ENCODE measurements around the gene PACRG.

Gene PACRG

DNA sequence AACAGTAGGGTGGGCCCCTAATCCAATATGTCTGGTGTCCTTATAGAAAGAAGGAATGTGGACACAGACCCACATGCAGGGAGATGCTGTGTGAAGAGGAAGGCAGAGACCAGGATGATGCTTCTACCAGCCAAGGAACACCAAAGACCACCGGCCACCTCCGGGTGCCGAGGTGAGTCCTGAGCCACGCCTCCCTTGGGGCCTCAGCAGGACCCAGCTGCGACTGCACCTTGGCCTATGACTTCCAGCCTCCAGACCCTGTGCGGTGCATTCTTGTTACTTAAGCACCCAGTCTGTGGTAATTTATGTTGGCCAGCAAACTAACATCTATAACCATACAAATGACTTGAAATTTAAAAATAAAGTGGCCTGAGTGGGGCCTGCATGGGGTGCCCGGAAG is 607.3 kb downstream of the PACRG start:
- intact Hi-C loops (cut with DNase I; ENCODE audit: low total_unique reads) = loop anchor here (5.0 kb wide), 1 partner anchor 67 kb away; no protein-coding TSS in a partner anchor
- DNase-seq = no peak
- H3K4me1 ChIP-seq = peaks cover 0 to 45% (median 15%) of the 10 kb centered on the region in 4 donors
- no peaks in the 10 kb centered on the region for H3K36me3 ChIP-seq
- H3K9me3 ChIP-seq = no peaks in the 10 kb centered on the region
- TF ChIP-seq, protein P1, sequence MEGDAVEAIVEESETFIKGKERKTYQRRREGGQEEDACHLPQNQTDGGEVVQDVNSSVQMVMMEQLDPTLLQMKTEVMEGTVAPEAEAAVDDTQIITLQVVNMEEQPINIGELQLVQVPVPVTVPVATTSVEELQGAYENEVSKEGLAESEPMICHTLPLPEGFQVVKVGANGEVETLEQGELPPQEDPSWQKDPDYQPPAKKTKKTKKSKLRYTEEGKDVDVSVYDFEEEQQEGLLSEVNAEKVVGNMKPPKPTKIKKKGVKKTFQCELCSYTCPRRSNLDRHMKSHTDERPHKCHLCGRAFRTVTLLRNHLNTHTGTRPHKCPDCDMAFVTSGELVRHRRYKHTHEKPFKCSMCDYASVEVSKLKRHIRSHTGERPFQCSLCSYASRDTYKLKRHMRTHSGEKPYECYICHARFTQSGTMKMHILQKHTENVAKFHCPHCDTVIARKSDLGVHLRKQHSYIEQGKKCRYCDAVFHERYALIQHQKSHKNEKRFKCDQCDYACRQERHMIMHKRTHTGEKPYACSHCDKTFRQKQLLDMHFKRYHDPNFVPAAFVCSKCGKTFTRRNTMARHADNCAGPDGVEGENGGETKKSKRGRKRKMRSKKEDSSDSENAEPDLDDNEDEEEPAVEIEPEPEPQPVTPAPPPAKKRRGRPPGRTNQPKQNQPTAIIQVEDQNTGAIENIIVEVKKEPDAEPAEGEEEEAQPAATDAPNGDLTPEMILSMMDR (IDR thresholded peaks at IDR 0.05) = no peak
- H3K4me3 ChIP-seq = no peak overlapping the region
- H3K27me3 ChIP-seq = no peaks in the 10 kb centered on the region
- H3K27ac ChIP-seq = peak overlapping the region; percentile 58 to 71

DNA sequence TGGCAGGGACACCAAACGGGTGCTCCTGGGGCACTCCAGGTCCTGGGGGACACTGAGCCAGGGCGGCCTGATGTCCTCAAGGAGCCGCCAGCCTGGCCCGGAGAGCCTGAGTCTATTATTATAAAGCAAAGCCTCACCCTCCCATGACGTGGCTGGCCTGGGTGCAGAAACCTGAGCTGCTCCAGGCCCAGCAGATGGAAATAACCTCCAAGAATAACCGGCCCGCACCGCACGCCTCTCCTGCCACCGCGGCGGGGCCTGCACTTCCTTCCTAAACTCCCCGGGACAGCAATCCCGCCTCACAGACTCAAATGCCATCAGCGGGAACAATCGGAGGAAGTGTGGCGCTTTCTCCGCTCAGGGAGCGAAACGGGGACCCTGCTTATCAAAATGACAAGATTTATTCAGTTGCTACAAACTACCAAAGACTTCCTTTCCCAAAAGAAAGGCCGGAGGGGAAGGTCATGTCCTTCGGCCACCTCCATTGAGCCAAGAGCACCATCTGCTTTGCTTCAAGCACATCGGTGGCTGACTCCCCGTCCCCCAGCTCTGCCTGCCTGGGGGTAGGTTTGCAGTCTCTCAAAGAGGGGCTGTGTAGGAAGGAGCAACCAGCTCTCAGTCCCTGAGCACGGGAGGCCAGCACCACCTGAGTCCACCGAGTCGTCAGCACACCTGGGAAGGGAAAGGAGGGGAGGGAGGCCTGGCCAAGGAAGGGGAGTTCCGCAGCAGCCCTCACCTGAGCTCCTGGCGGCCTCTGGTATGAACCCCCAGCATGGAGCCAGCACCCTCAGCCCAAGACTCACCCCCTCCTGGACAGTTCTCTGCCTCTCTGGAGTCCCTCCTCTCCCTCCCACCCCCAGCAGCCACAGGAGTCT is 608.1 kb downstream of the PACRG start:
- H3K9me3 ChIP-seq = no peaks in the 10 kb centered on the region
- peaks cover 0 to 45% (median 15%) of the 10 kb centered on the region in 4 donors for H3K4me1 ChIP-seq
- no peaks in the 10 kb centered on the region for H3K27me3 ChIP-seq
- intact Hi-C loops (cut with DNase I; ENCODE audit: low total_unique reads) = loop anchor here (5.0 kb wide), 1 partner anchor 66 kb away; no protein-coding TSS in a partner anchor
- DNase-seq = peak; percentile 68 to 85
- no peaks in the 10 kb centered on the region for H3K36me3 ChIP-seq
- TF ChIP-seq, protein P1 (IDR thresholded peaks at IDR 0.05) = no peak
- H3K4me3 ChIP-seq = peak overlapping the region; percentile 8 to 32
- peak overlapping the region; percentile 58 to 71 for H3K27ac ChIP-seq

DNA sequence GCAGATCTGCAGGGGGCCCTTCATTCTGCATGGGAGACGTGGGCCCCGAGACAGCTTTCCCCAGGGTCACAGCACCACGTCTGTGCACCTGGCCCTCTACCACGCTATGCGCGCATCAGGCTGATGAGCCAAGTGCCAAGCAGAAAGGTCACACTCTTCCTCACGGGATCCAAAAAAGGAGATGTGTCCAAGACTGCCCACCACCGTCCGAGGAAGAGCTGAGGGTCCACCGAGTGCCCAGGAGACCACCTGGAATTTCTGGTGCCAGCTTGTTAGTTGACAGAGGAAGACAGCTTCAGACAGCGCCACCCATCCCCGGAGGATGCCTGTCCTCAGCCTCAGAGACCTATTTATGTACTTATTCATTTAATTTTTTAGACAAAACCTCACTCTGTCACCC is 609.2 kb downstream of the PACRG start:
- intact Hi-C loops (cut with DNase I; ENCODE audit: low total_unique reads) = loop anchor here (5.0 kb wide), 1 partner anchor 65 kb away; no protein-coding TSS in a partner anchor
- H3K9me3 ChIP-seq = no peaks in the 10 kb centered on the region
- no peak overlapping the region for H3K27ac ChIP-seq
- peak in 1 of 2 donors; percentile 60 for DNase-seq
- no peaks in the 10 kb centered on the region for H3K36me3 ChIP-seq
- H3K4me3 ChIP-seq = no peak overlapping the region
- TF ChIP-seq, protein P1 (IDR thresholded peaks at IDR 0.05) = no peak
- H3K27me3 ChIP-seq = no peaks in the 10 kb centered on the region
- H3K4me1 ChIP-seq = peaks cover 0 to 45% (median 15%) of the 10 kb centered on the region in 4 donors

DNA sequence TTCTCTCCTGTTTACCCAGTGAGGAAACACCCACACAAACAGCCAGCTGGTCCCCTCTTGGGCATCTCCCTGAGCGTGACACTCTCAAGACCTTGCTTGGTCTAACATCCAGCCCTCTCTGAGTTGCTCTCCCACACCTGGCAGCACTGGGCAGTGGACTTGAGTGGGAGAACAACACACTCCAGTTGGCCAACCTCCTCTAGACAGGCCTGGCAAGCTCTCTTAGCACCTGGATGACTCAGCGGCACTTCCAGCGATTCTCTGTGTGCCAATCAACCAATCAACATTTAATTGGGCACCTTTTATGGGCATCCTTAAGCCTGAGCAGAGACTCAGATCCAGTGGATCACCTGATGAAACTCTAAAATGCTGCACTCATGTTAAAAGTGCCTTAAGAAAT is 610.2 kb downstream of the PACRG start:
- TF ChIP-seq, protein P1 (IDR thresholded peaks at IDR 0.05) = no peak
- Histone ChIP-seq H3K36me3 (no peaks in the 10 kb centered on the region), H3K4me1 (peaks cover 0 to 45% (median 15%) of the 10 kb centered on the region in 4 donors), H3K27me3 (no peaks in the 10 kb centered on the region), H3K9me3 (no peaks in the 10 kb centered on the region), H3K4me3 (no peak overlapping the region), H3K27ac (no peak overlapping the region)
- peak in 1 of 2 donors; percentile 60 for DNase-seq
- intact Hi-C loops (cut with DNase I; ENCODE audit: low total_unique reads) = loop anchor here (5.0 kb wide), 1 partner anchor 64 kb away; no protein-coding TSS in a partner anchor

DNA sequence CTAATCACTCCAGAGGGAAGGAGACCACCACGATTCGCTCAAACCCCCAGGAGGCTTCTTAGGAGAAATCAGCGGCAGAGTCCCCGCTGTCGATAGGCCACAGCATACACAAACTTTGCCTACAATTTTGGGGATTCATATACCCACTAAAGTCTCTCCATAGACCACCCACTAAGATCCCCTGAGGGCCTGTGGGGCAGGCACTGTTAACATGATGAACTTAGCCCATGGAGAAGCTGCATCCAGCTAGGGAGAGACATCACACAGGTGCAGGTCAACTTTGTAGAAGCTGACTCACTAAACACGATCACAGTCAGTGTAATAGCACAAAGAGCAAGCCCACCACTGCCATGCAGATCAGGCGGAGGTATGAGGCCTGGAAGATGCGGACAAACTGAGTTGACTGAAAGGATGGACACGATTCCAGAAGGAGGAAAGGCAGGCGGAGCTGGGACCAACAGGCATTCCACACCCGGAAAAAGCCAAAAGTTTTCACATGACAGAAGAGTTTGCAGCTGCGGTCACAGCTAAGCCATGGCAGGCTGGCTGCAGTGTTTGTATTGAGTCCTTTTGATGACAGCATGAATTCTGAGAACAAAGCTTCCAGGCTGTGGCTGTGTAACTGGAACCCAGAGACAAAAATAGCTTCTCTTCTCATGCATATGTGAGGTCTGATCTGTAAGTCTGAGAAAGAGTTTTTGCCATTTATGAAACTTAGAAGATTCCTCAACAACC is 611.1 kb downstream of the PACRG start:
- no peaks in the 10 kb centered on the region for H3K27me3 ChIP-seq
- no peaks in the 10 kb centered on the region for H3K36me3 ChIP-seq
- TF ChIP-seq, protein P1 (IDR thresholded peaks at IDR 0.05) = no peak
- no peaks in the 10 kb centered on the region for H3K9me3 ChIP-seq
- DNase-seq = peak in 1 of 2 donors; percentile 51
- no peak overlapping the region for H3K27ac ChIP-seq
- peaks cover 0 to 36% (median 14%) of the 10 kb centered on the region in 4 donors for H3K4me1 ChIP-seq
- intact Hi-C loops (cut with DNase I; ENCODE audit: low total_unique reads) = loop anchor here (5.0 kb wide), 1 partner anchor 63 kb away; no protein-coding TSS in a partner anchor
- no peak overlapping the region for H3K4me3 ChIP-seq
